DMS153 treated with DMSO at 0.1 percent for 48 hours (cell line): ENCODE measurements around the gene ENO3.

Experiments used
- DNase-seq: peaks from one replicate; lab custom pipeline; 2025; ENCODE audit not compliant: unreplicated experiment; lab: John Stamatoyannopoulos, UW

Gene ENO3

DNA sequence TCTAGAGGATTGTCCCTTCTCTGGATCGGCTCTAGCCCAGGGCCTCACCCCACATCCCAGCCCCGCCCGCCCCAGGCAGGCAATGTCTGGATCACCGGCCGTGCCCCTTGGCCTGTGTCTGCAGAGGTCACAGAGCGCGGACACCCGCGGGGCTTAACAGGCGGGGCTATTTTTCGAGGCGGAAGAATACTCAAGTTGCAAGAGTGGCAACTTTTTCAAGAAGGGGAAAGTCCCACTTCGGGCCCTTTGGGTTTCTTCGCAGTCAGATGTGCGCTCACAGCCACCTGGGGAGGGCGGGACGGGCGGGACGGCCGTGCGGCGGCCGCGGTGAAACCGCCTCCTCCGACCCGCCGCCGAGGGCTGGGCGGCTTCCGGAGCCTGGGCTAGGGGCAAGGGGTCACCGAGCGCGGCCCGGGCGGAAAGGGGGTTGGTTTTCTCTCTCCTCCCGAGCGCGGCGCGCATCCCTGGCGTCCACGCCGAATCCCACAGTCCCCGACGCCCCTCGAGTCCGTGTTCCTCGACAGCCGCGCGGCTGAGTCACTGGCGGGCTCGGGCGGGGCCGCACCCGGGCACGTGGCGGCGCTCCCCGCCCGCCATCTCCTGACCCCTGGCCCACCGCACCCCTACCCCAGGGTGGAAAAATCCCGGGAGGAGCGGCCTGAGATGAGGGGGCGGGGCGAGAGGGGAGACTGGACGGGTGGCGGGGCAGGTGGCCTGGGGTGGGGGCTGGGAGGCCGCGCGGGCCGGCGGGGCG is 1.4 kb upstream of the ENO3 start:
- no peak for DNase-seq

DNA sequence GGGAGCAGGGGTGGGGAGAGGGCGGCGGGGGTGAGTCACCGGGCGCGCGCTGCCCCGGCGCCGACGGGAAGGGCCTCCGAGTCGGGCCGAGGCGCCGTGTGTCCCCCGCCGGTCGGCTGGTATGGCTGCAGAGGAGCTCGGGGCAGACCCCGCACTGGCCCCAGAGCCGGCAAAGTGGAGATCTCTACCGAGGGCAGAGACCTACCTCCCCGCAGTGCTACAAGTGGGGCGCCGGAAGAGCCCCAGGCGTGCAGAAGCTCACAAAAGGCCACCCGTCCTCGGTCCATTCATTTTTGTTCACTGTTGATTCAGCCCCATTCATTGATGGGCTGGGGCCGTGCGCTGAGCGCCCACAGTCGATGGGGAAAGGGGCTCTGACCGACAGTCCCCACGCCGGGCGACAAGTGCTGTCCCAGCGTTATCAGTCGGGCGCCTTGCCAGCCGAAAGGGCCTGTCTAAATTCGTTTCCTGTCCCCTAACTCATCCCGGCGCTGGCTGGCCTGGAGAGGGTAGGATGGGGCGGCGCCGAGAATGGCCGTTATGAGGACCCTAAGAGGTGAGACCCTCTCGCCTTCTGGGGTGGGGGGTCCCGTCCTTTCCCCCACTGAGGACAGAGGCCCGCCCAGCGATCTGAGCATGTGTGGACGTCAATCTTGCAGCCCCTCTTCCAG is 709 bp upstream of the ENO3 start:
- DNase-seq, result no peak

DNA sequence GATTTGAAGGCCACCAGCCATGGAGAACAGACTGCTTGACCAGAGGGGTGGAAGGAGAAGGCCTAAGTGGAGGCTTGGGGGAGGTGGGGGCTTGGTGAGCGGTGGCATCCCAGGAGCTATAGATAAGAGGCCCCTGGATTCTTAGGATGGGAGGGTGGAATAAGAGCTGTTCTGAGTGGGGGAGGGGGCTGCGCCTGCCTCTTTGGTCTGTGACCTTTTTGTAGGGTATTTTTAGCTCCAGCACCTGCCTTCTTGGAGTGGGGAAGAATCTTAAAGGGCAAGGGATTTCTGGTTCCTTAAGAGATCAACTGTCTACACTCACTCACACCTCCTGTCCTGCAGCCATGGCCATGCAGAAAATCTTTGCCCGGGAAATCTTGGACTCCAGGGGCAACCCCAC is 567 bp downstream of the ENO3 start:
- DNase-seq, result no peak

DNA sequence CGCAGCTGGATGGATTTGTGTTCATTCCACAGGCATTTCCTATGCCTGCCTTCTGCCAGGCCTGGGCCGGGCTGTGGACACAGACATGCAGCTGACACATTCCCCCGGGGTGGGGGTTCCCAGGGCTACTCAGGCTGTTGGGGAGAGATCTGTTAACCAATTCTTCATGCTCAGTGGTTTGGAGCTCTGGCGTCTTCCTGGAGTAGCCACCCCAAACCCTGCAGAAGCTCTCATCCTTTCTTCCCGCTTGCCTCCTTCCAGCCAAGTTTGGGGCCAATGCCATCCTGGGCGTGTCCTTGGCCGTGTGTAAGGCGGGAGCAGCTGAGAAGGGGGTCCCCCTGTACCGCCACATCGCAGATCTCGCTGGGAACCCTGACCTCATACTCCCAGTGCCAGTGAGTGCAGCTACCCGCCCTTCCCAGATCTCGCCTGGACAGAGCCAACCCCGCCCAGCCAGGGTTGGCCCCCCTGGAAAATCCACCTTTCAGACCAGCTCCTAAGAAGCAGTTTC is 2.6 kb downstream of the ENO3 start:
- no peak for DNase-seq

DNA sequence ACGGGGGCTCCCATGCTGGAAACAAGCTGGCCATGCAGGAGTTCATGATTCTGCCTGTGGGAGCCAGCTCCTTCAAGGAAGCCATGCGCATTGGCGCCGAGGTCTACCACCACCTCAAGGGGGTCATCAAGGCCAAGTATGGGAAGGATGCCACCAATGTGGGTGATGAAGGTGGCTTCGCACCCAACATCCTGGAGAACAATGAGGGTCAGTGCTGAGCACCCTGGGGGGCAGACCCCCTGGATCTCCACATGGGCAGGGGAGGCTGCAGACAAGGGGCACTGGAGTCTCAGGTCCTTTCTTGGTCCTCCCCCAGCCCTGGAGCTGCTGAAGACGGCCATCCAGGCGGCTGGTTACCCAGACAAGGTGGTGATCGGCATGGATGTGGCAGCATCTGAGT is 4.2 kb downstream of the ENO3 start:
- DNase-seq, result no peak

DNA sequence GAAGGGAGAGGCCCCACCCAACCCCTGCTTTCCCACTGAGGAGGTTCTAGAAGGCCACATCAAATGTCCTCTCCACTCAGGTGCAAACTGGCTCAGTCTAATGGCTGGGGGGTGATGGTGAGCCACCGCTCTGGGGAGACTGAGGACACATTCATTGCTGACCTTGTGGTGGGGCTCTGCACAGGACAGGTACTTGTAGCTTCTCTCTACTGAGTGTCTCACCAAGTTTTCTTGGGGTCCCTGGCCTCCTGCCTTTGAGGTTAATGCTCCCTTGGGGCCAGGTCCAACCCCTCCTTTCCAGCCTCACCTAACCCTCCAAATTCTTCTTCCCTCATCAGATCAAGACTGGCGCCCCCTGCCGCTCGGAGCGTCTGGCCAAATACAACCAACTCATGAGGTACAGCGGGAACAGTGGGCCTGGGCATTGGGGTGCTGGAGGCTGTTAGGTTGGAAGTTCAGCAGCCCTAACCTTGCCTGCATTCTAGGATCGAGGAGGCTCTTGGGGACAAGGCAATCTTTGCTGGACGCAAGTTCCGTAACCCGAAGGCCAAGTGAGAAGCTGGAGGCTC is 5.7 kb downstream of the ENO3 start:
- no peak for DNase-seq

DNA sequence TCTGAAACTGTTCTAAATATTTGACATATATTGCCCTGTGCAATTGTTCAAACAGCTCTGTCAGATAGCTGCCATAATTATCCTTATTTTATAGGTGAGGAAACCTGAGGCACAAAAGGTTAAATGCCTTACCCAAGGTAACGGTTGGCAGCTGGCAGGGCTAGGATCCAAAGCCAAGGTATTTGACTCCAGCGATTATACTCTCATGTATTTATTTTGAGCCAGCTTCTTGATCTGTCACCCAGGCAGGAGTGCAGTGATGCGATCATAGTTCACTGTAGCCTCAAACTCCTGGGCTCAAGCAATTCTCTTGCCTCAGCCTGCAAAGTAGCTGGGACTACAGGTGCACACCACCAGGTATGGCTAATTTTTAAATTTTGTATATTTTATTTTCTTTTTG is 7.2 kb downstream of the ENO3 start:
- no peak for DNase-seq

DNA sequence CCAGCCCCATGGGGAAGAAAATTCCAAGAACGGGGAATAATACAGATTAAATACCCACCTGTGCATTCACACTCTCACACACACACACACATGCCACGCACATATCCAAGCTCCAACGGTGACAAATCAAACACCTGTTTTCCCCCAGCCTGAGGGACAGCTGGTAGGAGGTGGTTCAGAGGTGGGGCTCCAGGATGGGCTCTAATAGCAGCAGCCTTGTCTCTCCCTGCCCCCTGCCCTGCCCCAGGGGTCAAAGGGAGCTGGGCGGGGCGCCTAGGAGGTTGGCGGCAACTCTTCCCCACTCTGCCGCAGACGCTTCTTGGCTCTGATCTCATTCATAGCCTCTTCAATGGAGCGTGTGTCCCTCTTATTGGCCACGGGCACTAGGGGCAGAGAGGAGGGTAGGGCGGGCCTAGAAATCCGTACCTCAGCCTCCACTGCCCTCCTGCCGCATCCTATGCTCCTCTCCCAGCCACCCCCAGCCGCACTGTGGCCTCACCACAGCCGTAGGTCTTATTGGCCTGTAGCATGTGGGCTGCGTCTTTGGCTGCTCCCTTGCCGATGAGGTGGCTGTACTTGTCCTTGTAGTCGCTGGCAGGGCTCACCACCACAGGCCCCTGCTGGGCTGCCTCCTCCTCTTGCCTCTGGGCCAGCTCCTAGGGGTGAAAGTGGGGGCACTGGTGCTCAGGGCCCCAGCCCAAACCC is 8.5 kb downstream of the ENO3 start:
- DNase-seq, result no peak

DNA sequence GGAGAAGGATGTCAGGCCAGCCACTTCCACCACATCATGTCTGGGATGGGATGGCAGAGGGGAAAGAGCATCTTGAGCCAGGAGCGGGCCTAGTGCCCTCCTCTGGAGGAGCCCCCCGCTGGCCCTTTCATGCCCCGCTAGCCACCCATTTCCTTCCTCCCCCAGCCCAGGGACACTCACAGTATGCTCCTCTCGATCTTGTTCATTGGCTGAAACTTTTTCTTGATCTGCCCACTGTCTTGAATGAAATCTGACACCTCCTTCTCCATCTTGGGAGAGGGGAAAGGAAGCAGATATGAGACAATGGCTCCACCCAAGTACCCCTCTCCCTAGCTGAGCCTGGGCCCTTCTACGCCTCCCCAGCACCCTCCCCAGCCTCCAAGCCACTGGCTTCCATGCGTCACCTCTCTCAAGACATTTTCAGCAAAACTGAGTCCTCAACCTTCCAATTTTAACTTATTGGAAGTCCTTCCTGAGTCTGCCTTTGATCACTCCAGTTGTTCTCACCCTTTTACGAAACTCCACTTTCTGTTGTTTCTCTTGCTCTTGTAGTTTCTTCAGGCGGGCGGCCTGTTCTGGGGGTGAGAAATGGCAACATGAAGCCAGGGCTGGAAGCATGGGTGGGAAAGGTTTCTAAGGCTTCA is 9.5 kb downstream of the ENO3 start:
- no peak for DNase-seq

DNA sequence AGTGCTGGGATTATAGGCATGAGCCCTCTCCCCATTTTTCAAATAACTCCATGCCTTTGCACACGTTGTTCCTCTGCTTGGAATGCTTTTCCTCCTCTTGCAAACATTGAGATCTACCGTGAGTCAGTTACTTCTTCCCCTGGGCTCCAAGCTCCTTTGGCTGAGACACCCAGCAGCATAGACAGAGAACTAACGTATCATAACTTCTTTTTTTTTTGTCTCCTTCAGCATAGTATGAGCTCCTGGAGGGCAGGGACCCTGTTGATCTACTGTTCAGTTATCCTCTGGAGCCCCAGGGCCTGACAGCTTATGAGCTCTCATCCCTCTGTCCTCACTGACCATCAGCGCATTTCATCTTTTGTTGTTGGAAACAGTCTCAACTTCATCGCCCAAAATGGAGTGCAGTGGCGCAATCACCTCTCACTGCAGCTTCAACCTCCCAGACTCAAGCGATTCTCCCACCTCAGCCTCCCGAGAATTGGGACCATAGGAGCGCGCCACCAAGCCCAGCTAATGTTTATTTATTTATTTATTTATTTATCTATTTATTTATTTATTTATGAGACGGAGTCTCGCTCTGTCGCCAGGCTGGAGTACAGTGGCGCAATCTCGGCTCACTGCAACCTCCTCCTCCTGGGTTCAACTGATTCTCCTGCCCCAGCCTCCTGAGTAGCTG is 14.5 kb downstream of the ENO3 start:
- DNase-seq, result no peak

DNA sequence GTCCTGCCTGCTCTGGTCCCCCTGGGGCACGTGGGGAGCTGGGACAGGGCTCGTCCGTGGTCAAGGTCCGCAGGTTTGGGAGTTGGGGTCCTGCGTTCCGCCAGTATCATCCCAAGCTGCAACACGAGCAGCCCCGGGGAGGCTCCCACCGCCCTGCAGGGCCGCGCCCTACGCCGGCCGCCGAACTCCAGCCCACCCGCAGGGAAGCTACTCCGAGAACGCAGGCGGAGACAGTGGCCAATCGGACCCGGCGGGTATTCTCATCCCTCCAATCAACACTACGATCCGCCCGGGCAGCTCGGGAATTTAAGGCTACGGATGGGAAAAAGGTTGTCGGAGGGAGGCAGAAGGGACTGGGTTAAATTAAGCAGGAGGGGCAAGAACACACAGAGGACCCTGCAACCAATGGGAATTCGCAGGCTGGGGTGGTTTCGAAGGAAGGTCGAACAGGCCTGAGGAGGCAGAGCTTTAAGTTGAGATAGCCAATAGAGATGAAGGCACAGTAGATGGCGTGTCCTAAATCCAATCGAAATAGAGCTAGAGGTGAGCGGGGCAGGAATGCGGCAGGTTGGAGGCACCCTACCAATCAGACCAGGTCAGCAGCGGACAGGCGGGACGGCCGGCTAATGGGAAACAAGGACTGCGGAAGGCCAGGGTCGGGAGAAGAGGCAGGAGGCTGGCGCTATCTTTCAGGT is 16.1 kb downstream of the ENO3 start:
- peak; percentile 90 for DNase-seq

DNA sequence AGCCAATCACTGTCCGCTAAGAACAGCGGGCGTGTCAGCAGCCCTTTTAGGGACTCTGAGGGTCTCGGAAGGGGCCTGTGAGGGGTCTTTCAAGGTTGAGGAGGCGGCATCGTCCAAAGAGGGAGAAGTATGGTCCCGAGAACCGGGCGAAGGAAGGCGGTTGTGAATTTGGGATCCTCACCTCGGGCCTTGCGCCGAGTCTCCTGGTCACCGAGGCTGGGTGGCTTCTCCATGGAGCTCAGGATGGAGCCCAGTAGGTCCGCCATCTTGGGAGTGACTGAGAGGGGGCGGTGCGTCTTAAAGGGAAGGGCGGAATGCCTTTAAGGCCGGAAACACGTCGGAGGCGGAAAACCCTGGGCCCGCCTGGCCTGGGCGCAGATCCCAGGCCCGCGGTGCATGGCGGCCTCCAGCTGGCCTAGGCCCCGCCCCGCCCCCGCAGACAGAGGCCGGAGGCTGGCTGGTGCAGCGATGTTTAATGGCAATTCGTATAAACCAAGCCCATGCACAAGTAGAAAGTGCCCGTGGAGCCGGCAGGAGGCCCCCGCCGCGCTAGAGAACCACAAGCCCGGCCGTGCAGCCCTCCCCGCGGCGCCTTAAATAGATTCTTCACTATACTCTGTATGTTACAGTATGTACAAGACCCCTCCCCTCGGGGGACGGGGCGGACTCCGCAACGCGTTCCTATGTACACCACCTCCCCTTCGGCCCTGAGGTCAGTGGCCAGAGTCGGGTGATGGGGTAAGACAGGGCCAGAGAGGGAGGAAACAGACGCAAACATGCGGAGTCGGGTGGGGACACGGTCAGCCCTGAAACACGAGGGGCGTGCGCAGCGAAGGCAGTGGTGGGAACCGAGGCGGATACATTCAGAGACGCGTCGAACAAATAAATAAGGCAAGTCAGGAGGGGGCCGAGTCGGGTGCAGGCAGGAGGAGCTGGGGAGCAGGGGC is 16.9 kb downstream of the ENO3 start, which contains the start of gene SPAG7:
TSS of gene SPAG7 (minus strand) at position 279 of the 947 bp plus-strand sequence. CDS start at position 266, 13 bp downstream.
- peak; percentile 78 for DNase-seq

DNA sequence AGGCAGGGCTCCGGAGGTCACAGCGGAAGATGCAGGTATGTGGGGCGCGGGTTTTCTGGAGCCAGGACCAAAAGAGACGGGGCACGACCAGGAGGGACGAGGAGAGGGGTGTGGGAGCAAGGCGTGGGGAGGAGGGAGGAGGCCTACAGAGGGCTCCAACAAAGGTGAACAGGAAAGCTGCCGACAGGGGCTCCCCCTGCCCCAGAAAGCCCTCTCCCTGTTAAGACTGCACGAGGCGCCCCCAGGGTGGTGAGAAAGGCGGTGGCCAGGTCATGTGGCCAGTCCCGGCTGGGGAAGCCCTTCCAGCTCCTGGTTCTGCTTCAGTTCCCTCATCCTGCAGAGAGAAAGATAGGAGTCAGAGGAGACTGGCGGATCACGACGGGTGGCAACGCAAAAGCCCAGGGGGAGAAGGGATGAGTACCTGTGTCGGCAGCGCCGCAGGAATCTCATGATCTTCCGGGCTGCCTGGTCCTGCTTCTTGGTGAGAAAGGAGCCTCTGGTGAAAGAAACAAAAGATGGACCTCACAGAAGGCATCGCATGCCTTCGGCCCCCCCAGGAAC is 17.6 kb downstream of the ENO3 start:
- DNase-seq, result no peak

DNA sequence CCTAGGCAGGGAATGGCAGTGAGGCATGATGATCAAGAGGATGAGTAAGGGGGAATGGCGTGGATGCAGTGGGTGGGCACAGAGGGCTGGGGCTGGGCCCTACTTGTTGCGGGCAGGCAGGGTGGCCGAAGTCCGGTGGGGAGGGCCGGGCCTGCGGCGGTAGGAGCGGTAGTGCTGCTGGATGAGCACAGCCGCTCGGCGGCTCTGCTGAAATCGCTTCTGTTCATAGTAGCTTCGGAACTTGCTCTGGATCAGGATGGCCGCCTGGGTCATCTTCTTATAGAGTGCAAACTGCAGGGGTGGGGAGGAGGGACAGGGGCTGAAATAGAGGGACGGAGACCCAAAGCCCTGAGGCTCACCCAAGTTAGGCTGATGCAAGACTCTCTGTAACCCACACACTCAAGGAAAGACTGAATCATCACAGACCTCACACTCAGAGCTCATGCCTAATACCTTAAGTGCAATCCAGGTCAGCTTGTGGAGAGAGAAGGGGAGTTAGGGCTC is 18.2 kb downstream of the ENO3 start:
- no peak for DNase-seq

DNA sequence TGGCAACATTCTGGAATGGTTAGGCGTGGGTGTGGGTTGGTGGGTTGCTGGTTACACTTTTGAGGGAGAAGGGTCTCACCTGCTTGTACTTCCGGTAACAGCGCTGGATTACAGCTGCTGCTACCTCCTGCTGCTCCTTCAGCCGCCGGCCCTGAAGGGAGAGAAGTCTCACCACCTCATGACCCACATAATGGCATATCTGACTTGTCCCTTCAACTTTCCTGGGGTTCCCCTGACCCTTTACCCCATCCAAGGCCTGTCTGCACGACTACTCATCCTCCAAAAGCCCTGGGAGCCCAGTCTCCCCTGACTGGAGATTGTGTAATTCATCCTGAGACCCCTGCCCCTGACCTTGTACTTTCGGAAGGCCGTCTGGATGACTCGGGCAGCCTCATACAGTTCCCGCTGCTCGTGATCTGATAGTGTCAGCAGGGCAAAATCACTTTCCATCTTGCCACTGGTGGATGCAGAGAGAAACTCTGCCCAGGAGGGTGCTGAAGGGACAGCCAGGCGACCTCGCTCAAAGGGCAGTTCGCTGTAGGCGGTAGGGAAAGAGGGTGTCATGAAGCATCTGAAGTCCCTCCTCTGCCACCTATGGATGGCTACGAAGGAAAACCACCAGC is 18.7 kb downstream of the ENO3 start:
- no peak for DNase-seq

DNA sequence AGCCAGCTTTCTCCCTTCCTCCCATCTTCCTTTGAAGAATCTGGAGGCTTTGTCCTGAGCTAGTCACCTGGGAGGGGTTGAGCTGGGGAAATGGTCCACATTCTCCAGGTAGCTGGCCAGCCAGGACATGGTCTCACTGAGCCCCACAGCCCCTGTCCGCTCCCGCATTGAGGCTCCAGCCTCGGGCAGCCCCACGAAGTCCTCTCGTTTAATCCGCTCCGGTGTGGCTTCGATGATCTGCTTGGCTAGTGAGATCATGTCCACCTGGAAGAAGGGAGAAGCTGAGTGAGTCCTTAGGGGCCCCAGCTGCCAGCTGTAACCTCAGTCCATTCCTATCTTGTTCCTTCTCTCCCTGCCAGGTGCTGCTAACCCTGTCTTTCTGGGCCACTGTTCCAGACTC is 19.4 kb downstream of the ENO3 start:
- no peak for DNase-seq

DNA sequence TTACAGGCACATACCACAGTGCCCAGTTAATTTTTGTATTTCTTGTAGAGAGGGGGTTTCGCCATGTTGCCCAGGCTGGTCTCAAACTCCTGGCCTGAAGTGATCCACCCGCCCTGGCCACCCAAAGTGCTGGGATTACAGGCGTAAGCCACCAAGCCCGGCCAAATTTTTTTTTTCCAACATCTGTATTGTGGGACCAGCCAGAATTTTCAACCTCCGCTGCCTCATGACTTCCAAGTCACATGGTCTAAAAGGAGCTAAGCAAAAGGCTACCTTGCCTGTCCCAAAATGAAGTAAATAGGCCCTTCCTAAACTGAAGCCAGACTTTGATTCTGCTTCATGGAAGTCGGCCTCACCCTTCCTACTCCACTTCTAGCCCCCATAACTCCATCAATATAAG is 20.9 kb downstream of the ENO3 start:
- no peak for DNase-seq

DNA sequence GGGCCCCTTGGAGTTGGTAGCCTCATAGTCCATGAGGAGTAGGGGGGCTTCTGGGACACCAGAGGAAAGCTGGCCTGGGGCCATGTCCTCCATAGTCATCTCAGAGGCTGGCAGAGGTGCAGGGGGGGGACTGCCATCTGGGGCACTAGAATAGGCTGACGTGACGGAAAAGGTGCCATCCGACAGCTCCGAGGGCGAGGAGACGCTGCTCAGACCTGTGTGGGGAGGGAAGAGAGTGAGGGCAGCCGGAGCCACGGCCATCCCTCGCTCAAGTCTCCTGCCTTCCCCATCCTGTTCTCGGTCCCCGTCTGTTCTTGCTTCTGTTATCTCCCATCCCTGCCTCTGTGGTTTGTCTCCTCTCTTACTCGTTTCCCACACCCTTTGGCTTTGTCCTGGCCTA is 21.4 kb downstream of the ENO3 start:
- DNase-seq, result no peak
